Measurements from ENCODE around the gene MLLT11.
A peak's percentile ranks its signal among the peaks of the same experiment; 100 is the strongest.

The MLLT11 gene

GRCh38 chr1:151032164-151032563 is 28.0 kb upstream of the MLLT11 start:
- no peak overlapping the region for H3K4me3 ChIP-seq (ENCODE audit: low read depth, low read length)
- no peak for DNase-seq (ENCODE audit: low read depth)
- no peak for TF ChIP-seq CTCF (IDR thresholded peaks at IDR 0.05; ENCODE audit: control insufficient read depth, extremely low read depth, insufficient read depth)

- TF ChIP-seq CTCF (IDR thresholded peaks at IDR 0.05; ENCODE audit: control insufficient read depth, extremely low read depth, insufficient read depth), result no peak
- DNase-seq (ENCODE audit: low read depth), result no peak
- H3K4me3 ChIP-seq (ENCODE audit: low read depth, low read length), result no peak overlapping the region
Observed at GRCh38 chr1:151035167-151035566, 25.0 kb upstream of the MLLT11 start.

GRCh38 chr1:151036356-151036755 is 23.8 kb upstream of the MLLT11 start, which contains the start of gene BNIPL:
TSS of gene BNIPL (plus strand) at chr1:151036586. CDS start at chr1:151036726, 140 bp downstream.
- no peak for TF ChIP-seq CTCF (IDR thresholded peaks at IDR 0.05; ENCODE audit: control insufficient read depth, extremely low read depth, insufficient read depth)
- DNase-seq (ENCODE audit: low read depth), result no peak
- no peak within 1 kb of the TSS for H3K4me3 ChIP-seq (ENCODE audit: low read depth, low read length)

GRCh38 chr1:151037032-151037431 is 23.2 kb upstream of the MLLT11 start:
- H3K4me3 ChIP-seq (ENCODE audit: low read depth, low read length), result no peak overlapping the region
- DNase-seq (ENCODE audit: low read depth), result no peak
- no peak for TF ChIP-seq CTCF (IDR thresholded peaks at IDR 0.05; ENCODE audit: control insufficient read depth, extremely low read depth, insufficient read depth)

- no peak for DNase-seq (ENCODE audit: low read depth)
- TF ChIP-seq CTCF (IDR thresholded peaks at IDR 0.05; ENCODE audit: control insufficient read depth, extremely low read depth, insufficient read depth), result no peak
- H3K4me3 ChIP-seq (ENCODE audit: low read depth, low read length), result no peak overlapping the region
Observed at GRCh38 chr1:151039521-151039920, 20.7 kb upstream of the MLLT11 start.

GRCh38 chr1:151043163-151043562 is 17.0 kb upstream of the MLLT11 start:
- no peak overlapping the region for H3K4me3 ChIP-seq (ENCODE audit: low read depth, low read length)
- TF ChIP-seq CTCF (IDR thresholded peaks at IDR 0.05; ENCODE audit: control insufficient read depth, extremely low read depth, insufficient read depth), result no peak
- no peak for DNase-seq (ENCODE audit: low read depth)

GRCh38 chr1:151047591-151047924 is 12.6 kb upstream of the MLLT11 start, which contains the start of gene C1orf56:
TSS of gene C1orf56 (plus strand) at chr1:151047751. CDS start at chr1:151047848, 97 bp downstream.
- TF ChIP-seq CTCF (IDR thresholded peaks at IDR 0.05; ENCODE audit: control insufficient read depth, extremely low read depth, insufficient read depth), result no peak
- H3K4me3 ChIP-seq (ENCODE audit: low read depth, low read length), result peak within 1 kb of the TSS; percentile 37
- DNase-seq (ENCODE audit: low read depth), result no peak

All from LNCaP clone FGC (cell line).